HFFc6 (cell line): ENCODE measurements around the gene ME3. TPM values are rescaled to one million over a fixed set of nuclear protein-coding genes. Genes with fewer than 3 reads are reported as not detected.

Source experiments
- DNase-seq: peaks from one replicate; pipeline ENCODE4 v3.0.0-alpha.2; 2018
- H3K27ac Mint-ChIP-seq: 2 replicates; pipeline ENCODE4 v1.8.0; 2020; ENCODE audit warnings: mild to moderate bottlenecking, mixed read lengths
- H3K27me3 Mint-ChIP-seq: 2 replicates; pipeline ENCODE4 v1.8.0; 2021; ENCODE audit warnings: mild to moderate bottlenecking, moderate library complexity, mixed read lengths; ENCODE audit not compliant: insufficient read depth
- H3K36me3 Mint-ChIP-seq: 2 replicates; pipeline ENCODE4 v1.8.0; 2021; ENCODE audit warnings: low read depth, mixed read lengths
- H3K4me1 Mint-ChIP-seq: 2 replicates; pipeline ENCODE4 v1.8.0; 2020; ENCODE audit warnings: low read depth, mixed read lengths
- H3K4me3 Mint-ChIP-seq: 2 replicates; pipeline ENCODE4 v1.8.0; 2020; ENCODE audit warnings: mild to moderate bottlenecking, moderate library complexity, mixed read lengths
- H3K9me3 Mint-ChIP-seq: 2 replicates; pipeline ENCODE4 v1.8.0; 2020; ENCODE audit warnings: mild to moderate bottlenecking, mixed read lengths
- total RNA-seq, 6 experiments: library from RNA; stranded (reverse); fragmentation: NEBNext Ultra II Directional; extraction: Animal tissue kit (Norgen Biotek cat#: 25700); gene quantifications; 2 replicates in 1 of 6; 3 replicates in 5 of 6; pipeline ENCODE4 v1.2.3, GENCODE V29; 2021
- TF ChIP-seq, protein P1 (sequence below): fragments of 200-600 bp; sonication (generic); IDR thresholded peaks from 2 replicates; pipeline ENCODE4 v1.5.0; 2021; ENCODE audit warnings: antibody characterized with exemption, mild to moderate bottlenecking

Gene ME3
- total RNA-seq, 6 experiments from 2014 or later = 3.5 to 8.6 (median 6.6) TPM

DNA sequence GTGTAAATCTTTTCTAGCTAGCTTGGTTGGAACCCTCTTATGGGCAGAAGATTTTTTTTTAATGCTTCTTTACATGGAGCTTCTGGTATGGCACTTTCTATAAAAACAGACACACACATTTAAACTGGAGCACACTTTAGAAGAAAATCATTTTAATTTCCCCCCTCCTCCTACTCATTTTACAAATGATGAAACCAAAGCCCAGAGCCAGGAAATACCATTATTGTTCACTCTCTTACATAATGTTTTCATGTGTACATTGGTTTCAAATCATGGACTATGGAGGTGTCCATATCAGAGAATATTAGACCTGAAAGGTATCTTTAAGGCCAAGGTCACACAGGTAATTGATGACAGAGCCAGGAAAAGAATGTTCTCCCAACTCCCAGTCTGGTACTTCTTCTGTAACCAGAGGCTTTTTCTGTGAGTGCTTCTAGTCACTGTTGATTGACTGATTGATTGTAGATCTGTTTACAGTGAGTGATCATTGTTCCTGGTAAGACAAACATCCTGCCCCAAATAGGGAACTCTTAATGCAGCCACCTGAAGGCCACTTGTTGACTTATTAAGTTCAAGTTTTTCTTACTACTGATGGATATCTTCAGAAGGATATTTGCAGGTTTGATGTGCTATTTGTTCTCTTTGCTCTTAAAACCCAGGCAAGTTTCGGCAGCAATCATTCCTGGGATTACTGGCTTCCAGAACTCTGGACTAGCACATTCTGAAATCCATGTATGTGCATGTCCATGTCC, 26.8 kb upstream of the ME3 start:
- TF ChIP-seq, protein P1, sequence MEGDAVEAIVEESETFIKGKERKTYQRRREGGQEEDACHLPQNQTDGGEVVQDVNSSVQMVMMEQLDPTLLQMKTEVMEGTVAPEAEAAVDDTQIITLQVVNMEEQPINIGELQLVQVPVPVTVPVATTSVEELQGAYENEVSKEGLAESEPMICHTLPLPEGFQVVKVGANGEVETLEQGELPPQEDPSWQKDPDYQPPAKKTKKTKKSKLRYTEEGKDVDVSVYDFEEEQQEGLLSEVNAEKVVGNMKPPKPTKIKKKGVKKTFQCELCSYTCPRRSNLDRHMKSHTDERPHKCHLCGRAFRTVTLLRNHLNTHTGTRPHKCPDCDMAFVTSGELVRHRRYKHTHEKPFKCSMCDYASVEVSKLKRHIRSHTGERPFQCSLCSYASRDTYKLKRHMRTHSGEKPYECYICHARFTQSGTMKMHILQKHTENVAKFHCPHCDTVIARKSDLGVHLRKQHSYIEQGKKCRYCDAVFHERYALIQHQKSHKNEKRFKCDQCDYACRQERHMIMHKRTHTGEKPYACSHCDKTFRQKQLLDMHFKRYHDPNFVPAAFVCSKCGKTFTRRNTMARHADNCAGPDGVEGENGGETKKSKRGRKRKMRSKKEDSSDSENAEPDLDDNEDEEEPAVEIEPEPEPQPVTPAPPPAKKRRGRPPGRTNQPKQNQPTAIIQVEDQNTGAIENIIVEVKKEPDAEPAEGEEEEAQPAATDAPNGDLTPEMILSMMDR = no peak
- H3K4me1 Mint-ChIP-seq = peaks cover 70% of the 10 kb centered on the region
- peaks cover 6% of the 10 kb centered on the region; the same call in 1 of the 2 replicates for H3K36me3 Mint-ChIP-seq
- no peaks in the 10 kb centered on the region for H3K9me3 Mint-ChIP-seq
- peak overlapping the region; percentile 43; the same call in 1 of the 2 replicates for H3K27ac Mint-ChIP-seq
- H3K27me3 Mint-ChIP-seq = no peaks in the 10 kb centered on the region
- no peak overlapping the region for H3K4me3 Mint-ChIP-seq
- no peak for DNase-seq

DNA sequence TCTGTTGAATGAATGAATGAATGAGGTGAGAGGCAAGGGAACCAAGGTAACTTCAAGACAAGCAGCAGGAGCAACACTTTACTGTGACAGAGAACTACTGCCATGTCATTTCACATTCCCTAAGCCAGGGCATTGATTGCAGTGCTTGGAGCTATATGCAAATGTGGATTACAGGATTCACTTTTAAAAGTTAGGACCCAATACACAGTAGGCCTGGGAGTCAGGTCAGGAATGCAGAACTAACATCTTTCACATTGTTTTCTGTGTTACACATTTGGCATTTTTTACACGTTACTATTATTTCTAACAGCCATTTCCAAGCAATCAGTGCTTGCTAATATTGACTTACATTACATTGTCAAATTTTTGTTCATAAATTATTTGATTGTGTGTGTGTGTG, 26.2 kb upstream of the ME3 start:
- Mint-ChIP-seq H3K27me3 (no peaks in the 10 kb centered on the region), H3K4me1 (peaks cover 76% of the 10 kb centered on the region)

DNA sequence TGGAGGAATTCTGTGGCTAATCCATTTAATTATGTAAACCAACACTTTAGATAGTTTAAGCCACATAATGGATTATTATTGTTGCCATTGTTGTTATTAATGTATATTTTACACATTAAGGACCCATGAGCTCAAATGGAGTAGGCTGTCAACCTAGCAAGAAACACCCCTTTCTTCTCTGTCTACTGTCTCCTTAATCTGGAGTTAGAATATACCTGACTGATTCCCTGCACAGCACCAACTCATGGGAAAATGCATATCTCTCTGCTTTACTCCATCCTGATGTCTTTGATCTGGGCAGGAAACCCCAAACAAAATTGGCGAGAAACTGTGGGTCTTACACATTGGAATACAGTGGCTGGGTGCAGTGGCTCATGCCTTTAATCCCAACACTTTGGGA, 24.0 kb upstream of the ME3 start:
- no peaks in the 10 kb centered on the region for H3K27me3 Mint-ChIP-seq
- H3K27ac Mint-ChIP-seq = peak overlapping the region; percentile 77

More for the DNA sequence above, 26.2 kb upstream of the ME3 start:
- TF ChIP-seq, protein P1 = no peak
- H3K4me3 Mint-ChIP-seq = no peak overlapping the region
- H3K36me3 Mint-ChIP-seq = peaks cover under 1% of the 10 kb centered on the region; the same call in 1 of the 2 replicates
- H3K27ac Mint-ChIP-seq = peak overlapping the region; percentile 43; the same call in 1 of the 2 replicates
- DNase-seq = no peak
- H3K9me3 Mint-ChIP-seq = no peaks in the 10 kb centered on the region

DNA sequence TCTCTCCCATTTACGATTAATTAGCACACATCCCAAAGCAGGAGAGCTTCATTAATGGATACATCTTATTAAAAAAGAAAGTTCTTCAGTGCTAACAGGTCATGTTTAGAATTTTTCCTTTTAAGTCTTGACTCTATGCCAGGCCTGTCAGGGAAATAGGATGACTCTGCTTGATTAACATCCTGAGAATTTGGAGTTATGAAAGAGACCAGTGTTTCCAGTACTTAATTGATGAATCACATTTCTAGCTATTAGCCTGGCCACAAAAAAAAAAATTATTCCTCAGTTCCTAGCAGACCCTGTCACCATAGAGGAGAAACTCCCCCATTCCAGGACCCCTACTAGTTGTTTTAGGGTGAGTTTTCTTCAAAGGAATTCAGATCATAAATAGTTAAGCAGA, 23.6 kb upstream of the ME3 start:
- peaks cover 86% of the 10 kb centered on the region for H3K4me1 Mint-ChIP-seq
- peak; percentile 94 for DNase-seq
- H3K27ac Mint-ChIP-seq = peak overlapping the region; percentile 77
- H3K4me3 Mint-ChIP-seq = peak overlapping the region; percentile 61
- H3K36me3 Mint-ChIP-seq = no peaks in the 10 kb centered on the region
- TF ChIP-seq, protein P1 = no peak
- H3K9me3 Mint-ChIP-seq = no peaks in the 10 kb centered on the region
- H3K27me3 Mint-ChIP-seq = no peaks in the 10 kb centered on the region

More for the DNA sequence above, 24.0 kb upstream of the ME3 start:
- H3K9me3 Mint-ChIP-seq = no peaks in the 10 kb centered on the region
- peaks cover 85% of the 10 kb centered on the region for H3K4me1 Mint-ChIP-seq
- peak overlapping the region; percentile 19; the same call in 1 of the 2 replicates for H3K4me3 Mint-ChIP-seq
- DNase-seq = no peak
- TF ChIP-seq, protein P1 = no peak
- no peaks in the 10 kb centered on the region for H3K36me3 Mint-ChIP-seq

DNA sequence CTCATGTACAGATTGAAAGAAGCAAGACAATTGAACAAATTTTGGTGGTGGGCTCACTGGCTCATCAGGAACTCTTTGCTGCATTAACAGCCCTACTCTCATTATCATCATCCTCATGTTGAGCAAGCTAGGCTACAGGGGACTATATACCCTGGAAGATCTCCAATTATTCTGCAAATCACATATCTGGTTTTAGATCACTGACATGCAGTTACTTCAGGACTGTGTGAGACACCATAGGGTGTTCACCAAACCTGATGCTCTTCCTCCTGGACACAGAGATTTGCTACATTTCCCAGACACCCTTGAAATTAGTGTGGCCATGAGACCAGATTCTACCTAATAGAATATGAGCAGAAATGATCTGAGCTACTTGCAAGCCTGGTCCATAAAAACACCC, 23.0 kb upstream of the ME3 start:
- TF ChIP-seq, protein P1 = no peak
- no peaks in the 10 kb centered on the region for H3K9me3 Mint-ChIP-seq
- no peaks in the 10 kb centered on the region for H3K36me3 Mint-ChIP-seq
- H3K4me1 Mint-ChIP-seq = peaks cover 86% of the 10 kb centered on the region
- no peak for DNase-seq
- H3K27me3 Mint-ChIP-seq = no peaks in the 10 kb centered on the region
- peak overlapping the region; percentile 61 for H3K4me3 Mint-ChIP-seq
- H3K27ac Mint-ChIP-seq = peak overlapping the region; percentile 77
